MM.1S (cell line): ENCODE results near the gene SNX24.

Experiments
- DNase-seq: peaks from one replicate; pipeline ENCODE4 v3.0.0-alpha.2; 2015
- H2AFZ ChIP-seq: fragments of 300-600 bp; sonication (generic); 2 replicates; pipeline ENCODE4 v1.6.0; 2016; ENCODE audit warnings: antibody characterized with exemption, low read length
- H3F3A ChIP-seq: fragments of 300-600 bp; sonication (generic); 2 replicates; pipeline ENCODE4 v1.6.1; 2016; ENCODE audit warnings: mild to moderate bottlenecking, antibody characterized with exemption, low read length, moderate library complexity, mixed read lengths; ENCODE audit not compliant: insufficient read depth
- H3K27ac ChIP-seq: fragments of 300-600 bp; sonication (generic); 2 replicates; pipeline ENCODE4 v1.5.1; 2016; ENCODE audit warnings: mild to moderate bottlenecking, low read length
- H3K27me3 ChIP-seq: fragments of 300-600 bp; sonication (generic); replicated peaks from 2 replicates; pipeline ENCODE4 v1.6.0; 2016; ENCODE audit warnings: low read length; ENCODE audit not compliant: insufficient read depth
- H3K36me3 ChIP-seq: fragments of 300-600 bp; sonication (generic); replicated peaks from 2 replicates; pipeline ENCODE4 v1.6.1; 2016; ENCODE audit warnings: mild to moderate bottlenecking, low read length, mixed read lengths; ENCODE audit not compliant: insufficient read depth
- H3K4me1 ChIP-seq: fragments of 300-600 bp; sonication (generic); 2 replicates; pipeline ENCODE4 v1.6.1; 2016; ENCODE audit warnings: low read length, mixed read lengths
- H3K4me2 ChIP-seq: fragments of 300-600 bp; sonication (generic); 2 replicates; pipeline ENCODE4 v1.6.0; 2016; ENCODE audit warnings: low read depth, low read length
- H3K4me3 ChIP-seq: fragments of 300-600 bp; sonication (generic); 2 replicates; pipeline ENCODE4 v1.5.1; 2016; ENCODE audit warnings: low read length, mixed read lengths
- H3K79me2 ChIP-seq: fragments of 300-600 bp; sonication (generic); 2 replicates; pipeline ENCODE4 v1.6.1; 2016; ENCODE audit warnings: mixed run types, low read length, mixed read lengths
- H3K9ac ChIP-seq: fragments of 300-600 bp; sonication (generic); 2 replicates; pipeline ENCODE4 v1.6.1; 2016; ENCODE audit warnings: low read length, mixed read lengths
- H3K9me2 ChIP-seq: fragments of 300-600 bp; sonication (generic); replicated peaks from 2 replicates; pipeline ENCODE4 v1.6.1; 2016; ENCODE audit warnings: mild to moderate bottlenecking, low read length, mixed read lengths; ENCODE audit not compliant: insufficient read depth
- H3K9me3 ChIP-seq: fragments of 300-600 bp; sonication (generic); replicated peaks from 2 replicates; pipeline ENCODE4 v1.6.1; 2016; ENCODE audit warnings: mild to moderate bottlenecking, low read length, mixed read lengths; ENCODE audit not compliant: insufficient read depth
- H4K20me1 ChIP-seq: fragments of 300-600 bp; sonication (generic); 2 replicates; pipeline ENCODE4 v1.6.1; 2016; ENCODE audit warnings: mild to moderate bottlenecking, low read length, moderate library complexity, mixed read lengths; ENCODE audit not compliant: insufficient read depth
- EZH2 ChIP-seq: fragments of 300-600 bp; sonication (generic); optimal IDR thresholded peaks from 2 replicates; pipeline ENCODE3; 2017; ENCODE audit warnings: low read depth, mild to moderate bottlenecking, antibody characterized with exemption, low read length, mixed read lengths
- EZH2phosphoT487 ChIP-seq: fragments of 300-600 bp; sonication (generic); IDR thresholded peaks from 2 replicates; pipeline ENCODE4 v1.6.1; 2018; ENCODE audit warnings: antibody characterized with exemption, low read length
- TF ChIP-seq, protein P1 (sequence below): fragments of 300-600 bp; sonication (generic); IDR thresholded peaks from 2 replicates; pipeline ENCODE4 v1.5.1; 2016; ENCODE audit warnings: antibody characterized with exemption, low read length, mixed read lengths

The SNX24 gene

DNA sequence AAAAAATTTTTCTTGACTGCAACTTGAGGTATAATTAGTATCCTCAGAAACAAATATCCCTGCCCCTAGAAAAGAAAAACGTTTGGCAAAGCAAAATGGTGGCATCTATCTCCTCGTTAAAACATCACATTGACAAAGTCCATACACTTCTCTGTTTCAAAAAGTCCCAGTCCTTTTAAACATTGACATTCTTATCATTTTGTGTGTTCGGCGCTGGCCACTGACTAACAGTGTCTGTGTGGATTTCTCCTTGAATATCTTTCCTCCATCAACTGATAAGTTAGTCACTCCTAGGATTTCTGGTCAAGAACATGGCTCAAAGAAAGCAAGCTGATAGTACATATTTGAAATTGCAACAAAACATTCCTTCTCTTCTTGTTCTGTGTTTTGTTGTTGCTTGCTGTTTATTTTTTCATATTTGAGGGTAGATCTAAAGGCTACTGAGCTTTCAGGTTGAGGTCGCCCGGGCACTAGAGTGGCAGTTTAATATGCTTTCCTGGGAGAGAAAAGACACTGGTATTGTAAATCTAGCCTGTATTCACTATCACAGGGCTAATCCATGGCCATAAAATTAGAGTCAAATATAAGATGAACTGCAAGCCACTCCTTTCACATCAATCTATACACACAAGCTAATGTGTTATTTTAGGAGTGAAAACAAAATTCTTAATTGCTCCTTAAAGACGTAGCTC, 199.7 kb downstream of the SNX24 start:
- H2AFZ ChIP-seq, result no peak overlapping the region
- H3K4me2 ChIP-seq, result no peak overlapping the region
- no peaks in the 10 kb centered on the region for H3K9me3 ChIP-seq
- no peaks in the 10 kb centered on the region for H3F3A ChIP-seq
- no peaks in the 10 kb centered on the region for H3K79me2 ChIP-seq
- no peaks in the 10 kb centered on the region for H3K4me1 ChIP-seq
- H4K20me1 ChIP-seq, result no peaks in the 10 kb centered on the region
- no peaks in the 10 kb centered on the region for H3K36me3 ChIP-seq
- no peak overlapping the region for H3K27ac ChIP-seq
- H3K4me3 ChIP-seq, result no peak overlapping the region
- TF ChIP-seq, protein P1, sequence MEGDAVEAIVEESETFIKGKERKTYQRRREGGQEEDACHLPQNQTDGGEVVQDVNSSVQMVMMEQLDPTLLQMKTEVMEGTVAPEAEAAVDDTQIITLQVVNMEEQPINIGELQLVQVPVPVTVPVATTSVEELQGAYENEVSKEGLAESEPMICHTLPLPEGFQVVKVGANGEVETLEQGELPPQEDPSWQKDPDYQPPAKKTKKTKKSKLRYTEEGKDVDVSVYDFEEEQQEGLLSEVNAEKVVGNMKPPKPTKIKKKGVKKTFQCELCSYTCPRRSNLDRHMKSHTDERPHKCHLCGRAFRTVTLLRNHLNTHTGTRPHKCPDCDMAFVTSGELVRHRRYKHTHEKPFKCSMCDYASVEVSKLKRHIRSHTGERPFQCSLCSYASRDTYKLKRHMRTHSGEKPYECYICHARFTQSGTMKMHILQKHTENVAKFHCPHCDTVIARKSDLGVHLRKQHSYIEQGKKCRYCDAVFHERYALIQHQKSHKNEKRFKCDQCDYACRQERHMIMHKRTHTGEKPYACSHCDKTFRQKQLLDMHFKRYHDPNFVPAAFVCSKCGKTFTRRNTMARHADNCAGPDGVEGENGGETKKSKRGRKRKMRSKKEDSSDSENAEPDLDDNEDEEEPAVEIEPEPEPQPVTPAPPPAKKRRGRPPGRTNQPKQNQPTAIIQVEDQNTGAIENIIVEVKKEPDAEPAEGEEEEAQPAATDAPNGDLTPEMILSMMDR, result no peak
- TF ChIP-seq EZH2 (no peak), EZH2phosphoT487 (no peak)
- H3K27me3 ChIP-seq, result no peaks in the 10 kb centered on the region
- no peaks in the 10 kb centered on the region for H3K9me2 ChIP-seq
- no peak for DNase-seq
- no peak overlapping the region for H3K9ac ChIP-seq

DNA sequence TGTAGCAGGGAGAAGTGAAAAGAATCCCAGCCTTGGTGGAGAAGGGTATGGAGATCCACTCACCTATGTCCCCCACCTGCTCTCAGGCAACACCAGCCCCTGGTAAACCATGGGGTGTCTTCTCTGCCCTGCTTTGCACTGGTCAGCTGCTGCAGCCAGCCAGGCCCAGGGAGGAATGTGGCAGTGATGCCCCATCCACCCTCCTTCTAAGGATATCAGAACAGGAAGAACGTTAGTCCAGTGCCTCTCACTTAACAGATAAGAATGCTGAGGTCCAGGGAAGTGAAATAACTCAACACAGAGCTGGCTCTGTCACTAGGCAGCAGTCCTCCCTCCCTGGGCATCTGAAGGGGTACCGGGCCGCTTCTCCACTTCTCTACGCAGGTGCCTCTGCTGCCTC, 200.8 kb downstream of the SNX24 start:
- no peak for DNase-seq
- no peak overlapping the region for H2AFZ ChIP-seq
- no peaks in the 10 kb centered on the region for H3K9me2 ChIP-seq
- no peak overlapping the region for H3K4me3 ChIP-seq
- H3K36me3 ChIP-seq, result no peaks in the 10 kb centered on the region
- no peaks in the 10 kb centered on the region for H3K4me1 ChIP-seq
- H4K20me1 ChIP-seq, result no peaks in the 10 kb centered on the region
- no peaks in the 10 kb centered on the region for H3K9me3 ChIP-seq
- no peak overlapping the region for H3K9ac ChIP-seq
- H3K27me3 ChIP-seq, result no peaks in the 10 kb centered on the region
- H3K79me2 ChIP-seq, result no peaks in the 10 kb centered on the region
- TF ChIP-seq EZH2, result no peak
- TF ChIP-seq EZH2phosphoT487, result no peak
- no peak overlapping the region for H3K4me2 ChIP-seq
- H3K27ac ChIP-seq, result no peak overlapping the region
- H3F3A ChIP-seq, result no peaks in the 10 kb centered on the region

DNA sequence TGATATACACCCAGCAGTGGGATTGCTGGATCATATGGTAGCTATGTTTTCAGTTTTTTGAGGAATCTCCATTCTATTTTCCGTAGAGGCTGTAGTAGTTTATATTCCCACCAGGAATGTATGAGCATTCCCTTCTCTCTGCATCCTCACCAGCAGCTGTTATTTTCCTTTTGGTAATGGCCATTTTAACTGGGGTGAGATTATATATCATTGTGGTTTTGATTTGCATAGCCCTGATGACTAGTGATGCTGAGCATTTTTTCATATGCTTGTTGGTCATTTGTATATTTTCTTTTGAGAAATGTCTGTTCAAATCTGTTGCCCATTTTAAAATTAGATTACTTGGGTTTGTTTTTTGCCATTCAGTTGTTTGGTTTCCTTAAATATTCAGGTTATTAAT, 202.3 kb downstream of the SNX24 start:
- TF ChIP-seq EZH2phosphoT487, result no peak
- H2AFZ ChIP-seq, result no peak overlapping the region
- no peaks in the 10 kb centered on the region for H3K9me2 ChIP-seq
- no peaks in the 10 kb centered on the region for H4K20me1 ChIP-seq
- no peaks in the 10 kb centered on the region for H3F3A ChIP-seq
- no peaks in the 10 kb centered on the region for H3K9me3 ChIP-seq
- no peaks in the 10 kb centered on the region for H3K36me3 ChIP-seq
- no peak overlapping the region for H3K9ac ChIP-seq
- no peak for DNase-seq
- no peaks in the 10 kb centered on the region for H3K79me2 ChIP-seq
- no peak overlapping the region for H3K4me2 ChIP-seq
- no peaks in the 10 kb centered on the region for H3K27me3 ChIP-seq
- no peak overlapping the region for H3K4me3 ChIP-seq
- no peak overlapping the region for H3K27ac ChIP-seq
- no peaks in the 10 kb centered on the region for H3K4me1 ChIP-seq

DNA sequence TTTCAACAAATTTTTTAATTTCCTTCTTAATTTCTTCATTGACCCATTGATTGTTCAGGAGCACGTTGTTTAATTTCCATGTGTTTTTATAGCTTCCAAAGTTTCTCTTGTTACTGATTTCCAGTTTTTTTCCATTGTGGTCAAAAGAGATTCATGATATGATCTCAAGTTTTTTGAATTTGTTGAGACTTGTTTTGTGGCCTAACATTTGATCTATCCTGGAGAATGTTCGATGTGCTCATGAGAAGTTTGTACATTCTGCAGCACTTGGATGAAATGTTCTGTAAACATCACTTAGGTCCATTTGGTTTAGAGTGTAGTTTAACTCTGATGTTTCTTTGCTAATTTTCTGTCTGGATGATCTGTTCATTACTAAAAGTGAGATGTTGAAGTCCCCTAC, 205.8 kb downstream of the SNX24 start:
- Histone ChIP-seq H3K79me2 (no peaks in the 10 kb centered on the region), H3K9ac (no peak overlapping the region), H3K27ac (no peak overlapping the region), H3K4me3 (no peak overlapping the region), H3K4me2 (no peak overlapping the region), H3K4me1 (no peaks in the 10 kb centered on the region), H4K20me1 (no peaks in the 10 kb centered on the region), H3F3A (no peaks in the 10 kb centered on the region), H3K9me2 (no peaks in the 10 kb centered on the region), H2AFZ (no peak overlapping the region), H3K36me3 (no peaks in the 10 kb centered on the region), H3K9me3 (no peaks in the 10 kb centered on the region), H3K27me3 (no peaks in the 10 kb centered on the region)
- TF ChIP-seq EZH2 (no peak), EZH2phosphoT487 (no peak)
- TF ChIP-seq, protein P1, result no peak
- no peak for DNase-seq
